ENCODE measurements around the gene UCP2.

DNA sequence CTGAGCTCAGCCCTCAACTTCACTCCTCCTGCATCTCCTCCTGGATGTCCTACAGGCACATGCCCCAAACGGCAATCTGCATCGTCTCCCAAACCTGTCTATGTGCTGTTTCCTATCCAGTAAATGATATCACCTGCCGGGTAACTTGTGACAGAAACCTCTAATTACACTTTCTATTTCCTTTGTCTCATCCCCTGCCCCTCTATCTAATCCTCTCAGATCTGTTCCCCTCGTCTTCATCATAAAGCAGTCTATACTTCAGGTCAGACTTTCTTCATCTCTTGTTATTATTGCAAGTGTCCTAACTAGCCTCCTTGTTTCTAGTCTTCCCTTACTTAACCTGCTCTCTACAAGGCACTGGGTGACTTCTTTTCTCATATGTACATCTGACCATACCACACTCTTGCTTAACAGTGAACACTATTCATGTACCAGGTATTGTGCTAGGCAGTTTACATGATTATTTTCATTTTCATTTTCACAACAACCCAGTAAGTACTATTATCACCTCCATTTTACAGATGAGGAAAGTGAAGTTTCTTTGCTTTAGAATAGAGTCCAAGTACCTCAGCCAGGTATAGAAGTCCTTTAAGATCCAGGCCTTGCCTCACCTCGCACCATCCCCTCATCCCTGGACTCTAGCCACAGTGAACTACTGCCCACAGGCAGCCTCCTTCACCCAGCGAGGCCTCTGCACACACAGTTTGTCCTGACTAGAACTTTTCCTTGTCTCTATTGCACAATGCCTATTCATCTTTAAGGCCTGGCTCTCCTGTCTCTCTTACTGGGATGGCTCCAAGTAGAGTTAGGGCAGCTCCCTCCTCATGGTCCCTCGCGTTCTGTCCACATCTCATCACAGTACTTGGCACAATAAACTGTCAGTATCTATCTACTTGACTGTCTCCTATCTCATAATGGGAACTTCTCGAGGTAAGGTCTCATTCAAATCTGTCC, 48.4 kb upstream of the UCP2 start:
- TF ChIP-seq CTCF (IDR thresholded peaks at IDR 0.05) (no peak), POLR2A (IDR thresholded peaks at IDR 0.05) (no peak)
